IMR-90 (cell line): Measurements from ENCODE around the gene JMJD8. TPM values are rescaled to one million over a fixed set of nuclear protein-coding genes. Genes with fewer than 3 reads are reported as not detected.

Experiments
- ATAC-seq: fragments of 200-7000 bp; cut with Tn5 transposase; 2 replicates; pipeline ENCODE4 v1.9.1; 2020; ENCODE audit warnings: low read depth, mild to moderate bottlenecking, moderate library complexity
- BruUV-seq: library from RNA; stranded (reverse); fragments of 400-500 nt; replicated peaks from 2 replicates; lab custom pipeline; 2021; lab: Mats Ljungman, UMichigan
- CTCF ChIA-PET: fragments of 300-600 bp; formaldehyde crosslinking; extraction: SDS; loops from one replicate; lab custom pipeline; 2021; ENCODE audit warnings: antibody characterized with exemption; lab: Yijun Ruan, JAX
- POLR2A ChIA-PET: fragments of 300-600 bp; sonication (Branson Sonifier 250); formaldehyde crosslinking; loops from one replicate; lab custom pipeline; 2022; ENCODE audit warnings: antibody characterized with exemption; ENCODE audit not compliant: unreplicated experiment; lab: Charles Lee
- DNase-seq: peaks from one replicate; pipeline ENCODE4 v3.0.0; 2013
- H2AFZ ChIP-seq: replicated peaks from 2 replicates; pipeline ENCODE3; 2013; ENCODE audit warnings: low read length, mild to moderate bottlenecking; ENCODE audit not compliant: poor library complexity
- H2AK5ac ChIP-seq: 2 replicates; pipeline ENCODE4 v1.6.1; 2013; ENCODE audit warnings: low read depth, low read length, inconsistent platforms
- H2AK9ac ChIP-seq: replicated peaks from 2 replicates; pipeline ENCODE3; 2013; ENCODE audit warnings: mild to moderate bottlenecking, low read depth, low read length, moderate library complexity; ENCODE audit not compliant: poor library complexity
- H2BK120ac ChIP-seq: 2 replicates; pipeline ENCODE4 v1.6.1; 2013; ENCODE audit warnings: low read depth, low read length, inconsistent platforms
- H2BK15ac ChIP-seq: 3 replicates; pipeline ENCODE4 v1.6.1; 2013; ENCODE audit warnings: low read depth, low read length, inconsistent platforms
- H2BK20ac ChIP-seq: 2 replicates; pipeline ENCODE4 v1.6.1; 2013; ENCODE audit warnings: low read depth, mild to moderate bottlenecking, inconsistent platforms, low read length, moderate library complexity
- H2BK5ac ChIP-seq: 2 replicates; pipeline ENCODE4 v1.6.1; 2013; ENCODE audit warnings: mild to moderate bottlenecking, low read depth, low read length, inconsistent platforms; ENCODE audit not compliant: poor library complexity, severe bottlenecking
- H3K14ac ChIP-seq: replicated peaks from 2 replicates; pipeline ENCODE4 v1.6.1; 2013; ENCODE audit warnings: low read depth, low read length, inconsistent platforms
- H3K18ac ChIP-seq: 2 replicates; pipeline ENCODE4 v1.6.1; 2013; ENCODE audit warnings: low read depth, low read length, control low read depth
- H3K23ac ChIP-seq: 2 replicates; pipeline ENCODE4 v1.6.1; 2013; ENCODE audit warnings: low read depth, low read length, inconsistent platforms
- H3K27ac ChIP-seq: 2 replicates; pipeline ENCODE4 v1.5.1; 2013; ENCODE audit warnings: mild to moderate bottlenecking, control low read depth, low read length; ENCODE audit not compliant: insufficient read depth
- H3K27me3 ChIP-seq: 2 replicates; pipeline ENCODE4 v1.6.1; 2013; ENCODE audit warnings: low read length; ENCODE audit not compliant: control insufficient read depth, insufficient read depth
- H3K36me3 ChIP-seq: 2 replicates; pipeline ENCODE4 v1.6.1; 2013; ENCODE audit warnings: low read length, mixed read lengths; ENCODE audit not compliant: control insufficient read depth, insufficient read depth
- H3K4ac ChIP-seq: 2 replicates; pipeline ENCODE4 v1.6.1; 2013; ENCODE audit warnings: low read depth, low read length, inconsistent platforms
- H3K4me1 ChIP-seq: 2 replicates; pipeline ENCODE4 v1.6.1; 2013; ENCODE audit warnings: low read length, mixed read lengths; ENCODE audit not compliant: control insufficient read depth, insufficient read depth
- H3K4me2 ChIP-seq: 2 replicates; pipeline ENCODE4 v1.6.1; 2013; ENCODE audit warnings: low read depth, mild to moderate bottlenecking, control low read depth, low read length, moderate library complexity
- H3K4me3 ChIP-seq: 2 replicates; pipeline ENCODE4 v1.5.1; 2013; ENCODE audit warnings: low read depth, mild to moderate bottlenecking, control low read depth, low read length, moderate library complexity; ENCODE audit not compliant: insufficient read depth
- H3K56ac ChIP-seq: 2 replicates; pipeline ENCODE4 v1.6.1; 2013; ENCODE audit warnings: low read length, inconsistent platforms; ENCODE audit not compliant: insufficient read depth; ENCODE audit errors: extremely low read depth
- H3K79me1 ChIP-seq, 2 experiments: 2 replicates each; pipeline ENCODE4 v1.6.1; 2013; ENCODE audit warnings: low read length in 2 of 2, inconsistent platforms in 1 of 2, low read depth in 1 of 2
- H3K9ac ChIP-seq: 2 replicates; pipeline ENCODE4 v1.6.1; 2013; ENCODE audit warnings: low read depth, low read length, control low read depth
- H3K9me1 ChIP-seq: 2 replicates; pipeline ENCODE4 v1.6.1; 2013; ENCODE audit warnings: low read length, inconsistent platforms; ENCODE audit not compliant: insufficient read depth
- H3K9me3 ChIP-seq: 2 replicates; pipeline ENCODE4 v1.6.1; 2013; ENCODE audit warnings: low read length; ENCODE audit not compliant: control insufficient read depth, insufficient read depth
- H4K20me1 ChIP-seq: 2 replicates; pipeline ENCODE4 v1.6.1; 2013; ENCODE audit warnings: low read length, inconsistent platforms; ENCODE audit not compliant: insufficient read depth
- H4K5ac ChIP-seq: 2 replicates; pipeline ENCODE4 v1.6.1; 2013; ENCODE audit warnings: mild to moderate bottlenecking, low read depth, low read length, control low read depth
- H4K8ac ChIP-seq, 2 experiments: 2 replicates each; pipeline ENCODE4 v1.6.1; 2013; ENCODE audit warnings: low read depth in 2 of 2, low read length in 2 of 2, control low read depth in 1 of 2, inconsistent platforms in 1 of 2
- H4K91ac ChIP-seq: 2 replicates; pipeline ENCODE4 v1.6.1; 2013; ENCODE audit warnings: low read depth, low read length, inconsistent platforms; ENCODE audit not compliant: insufficient read depth
- CEBPB ChIP-seq: IDR thresholded peaks from 2 replicates; pipeline ENCODE4 v1.6.1; 2012; ENCODE audit warnings: low read depth, low read length, improper control_type of control experiment
- CTCF ChIP-seq: conservative IDR thresholded peaks from 2 replicates; pipeline ENCODE4 v1.5.1; 2012; ENCODE audit warnings: mild to moderate bottlenecking, low read depth, low read length, improper control_type of control experiment
- FOS ChIP-seq: fragments of 150-350 bp; IDR thresholded peaks from 2 replicates; pipeline ENCODE4 v1.6.1; 2016; ENCODE audit warnings: low read depth, low read length
- MAFK ChIP-seq: IDR thresholded peaks from 2 replicates; pipeline ENCODE4 v1.6.1; 2012; ENCODE audit warnings: low read depth, low read length, improper control_type of control experiment
- MAZ ChIP-seq: IDR thresholded peaks from 2 replicates; pipeline ENCODE4 v1.6.1; 2012; ENCODE audit warnings: low read depth, mild to moderate bottlenecking, low read length, improper control_type of control experiment, moderate library complexity, borderline replicate concordance
- MXI1 ChIP-seq: IDR thresholded peaks from 2 replicates; pipeline ENCODE4 v1.6.1; 2012; ENCODE audit warnings: low read depth, mild to moderate bottlenecking, low read length, moderate library complexity, borderline replicate concordance
- SMC3 ChIP-seq: fragments of 150-350 bp; IDR thresholded peaks from 2 replicates; pipeline ENCODE4 v1.6.1; 2016; ENCODE audit warnings: low read depth, mild to moderate bottlenecking, antibody characterized with exemption, low read length, moderate library complexity
- WGBS, 2 experiments: methylation state at CpG; one replicate each; pipeline versions ENCODE4 v1.1.5 to v1.1.7; 2013; ENCODE audit warnings: missing lambda C conversion rate in 2 of 2; ENCODE audit not compliant: insufficient read length in 1 of 2; ENCODE audit errors: extremely low coverage in 2 of 2; 5-methylcytosine and 5-hydroxymethylcytosine counted together
- dilution Hi-C: fragments of 300-500 bp; cut with HindIII; formaldehyde crosslinking; loops from one replicate; pipeline ENCODE4 v1.14.3; 2018; ENCODE audit warnings: low sequenced_read_pairs; ENCODE audit not compliant: unreplicated experiment
- in situ Hi-C: fragments of 300-500 bp; cut with MboI; formaldehyde crosslinking; loops from 3 replicates; pipeline ENCODE4 v1.14.3; 2019; ENCODE audit warnings: low sequenced_read_pairs, inconsistent platforms, mixed read lengths
- intact Hi-C: fragments of 100-400 bp; cut with micrococcal nuclease; formaldehyde crosslinking; loops from 2 replicates; pipeline ENCODE4 v1.10.0; 2022
- polyA plus RNA-seq, 3 experiments: library from polyadenylated mRNA; depleted of rRNA; stranded (reverse); fragments of >200 nt; gene quantifications; 2 replicates each; pipeline ENCODE4 v1.2.3, GENCODE V29; 2012; ENCODE audit warnings: low replicate concordance in 1 of 3
- total RNA-seq: library from RNA; depleted of rRNA; stranded (reverse); fragments of >200 nt; gene quantifications from 2 replicates; pipeline ENCODE4 v1.2.3, GENCODE V29; 2012

JMJD8 gene
- total and polyA plus RNA-seq, 2 of the 4 experiments (the other 2 are of a cell fraction): 17.7 to 62.5 TPM

- Histone ChIP-seq H2AK9ac (peak overlapping the region; percentile 5), H3K9ac (no peak overlapping the region), H2BK20ac (no peak overlapping the region), H3K9me3 (no peaks in the 10 kb centered on the region), H3K18ac (no peak overlapping the region), H3K4me2 (no peak overlapping the region), H3K23ac (no peak overlapping the region), H3K14ac (no peak overlapping the region), H3K79me1 (peaks cover 9 to 40% of the 10 kb centered on the region in 2 experiments; a peak in 3 of 4 replicates), H2BK120ac (no peak overlapping the region), H3K9me1 (peaks cover 15% of the 10 kb centered on the region), H3K36me3 (peaks cover 28% of the 10 kb centered on the region), H3K4ac (no peak overlapping the region), H2AK5ac (peak overlapping the region; percentile 67; the same call in 1 of the 2 replicates), H4K20me1 (peaks cover 46% of the 10 kb centered on the region), H2BK5ac (no peak overlapping the region), H3K27ac (no peak overlapping the region), H4K8ac (no peak overlapping the region), H3K27me3 (no peaks in the 10 kb centered on the region), H3K4me3 (no peak overlapping the region), H3K4me1 (peaks cover 21% of the 10 kb centered on the region), H4K5ac (no peak overlapping the region), H2AFZ (no peak overlapping the region), H3K56ac (no peak overlapping the region), H2BK15ac (no peak overlapping the region), H4K91ac (no peak overlapping the region)
- WGBS, 2 experiments: 83% methylated on average over 9 of the region's 21 CpGs; no CpG with 5 or more reads in 1 of the 2 experiments
- no TSS peak for BruUV-seq
- dilution Hi-C loops: no loop called here
- intact Hi-C loops: no loop called here
- ChIA-PET CTCF (no interaction called here), POLR2A (no interaction called here)
- ATAC-seq (no peak), DNase-seq (no peak)
- in situ Hi-C loops: no loop called here
- TF ChIP-seq MXI1 (no peak), CTCF (no peak), MAZ (no peak), FOS (no peak), SMC3 (no peak), MAFK (no peak), CEBPB (no peak)
Measured at GRCh38 chr16:678209-678857, 5.8 kb downstream of the JMJD8 start.
